OCI-LY1 (cell line): ENCODE results near the gene RAB11B.
"Not testable (repeated sequence)": the region's sequence is repeated elsewhere in the genome, so short reads cannot be mapped to it uniquely, and the experiment has no call there.

ENCODE experiments used
- H2AFZ ChIP-seq: fragments of 200-600 bp; sonication (generic), shearing (Covaris generic); 2 replicates; pipeline ENCODE4 v1.6.0; 2014; ENCODE audit warnings: antibody characterized with exemption, mild to moderate bottlenecking, low read length
- H3F3A ChIP-seq: fragments of 200-600 bp; sonication (generic), shearing (Covaris generic); 2 replicates; pipeline ENCODE4 v1.6.0; 2014; ENCODE audit warnings: mild to moderate bottlenecking, antibody characterized with exemption, low read length, moderate library complexity; ENCODE audit not compliant: insufficient read depth
- H3K27ac ChIP-seq: fragments of 200-600 bp; sonication (generic); 2 replicates; pipeline ENCODE4 v1.5.1; 2014; ENCODE audit warnings: low read length, mixed run types, mild to moderate bottlenecking, low read depth; ENCODE audit not compliant: poor library complexity, severe bottlenecking
- H3K27me3 ChIP-seq: fragments of 200-600 bp; sonication (generic); 2 replicates; pipeline ENCODE4 v1.6.0; 2014; ENCODE audit warnings: antibody characterized with exemption, mild to moderate bottlenecking, low read length, moderate library complexity; ENCODE audit not compliant: insufficient read depth
- H3K36me3 ChIP-seq: fragments of 200-600 bp; sonication (generic); 2 replicates; pipeline ENCODE4 v1.6.1; 2014; ENCODE audit warnings: mild to moderate bottlenecking, antibody characterized with exemption, low read length, moderate library complexity, mixed read lengths; ENCODE audit not compliant: insufficient read depth
- H3K4me1 ChIP-seq: fragments of 200-600 bp; sonication (generic); 2 replicates; pipeline ENCODE4 v1.5.1; 2014; ENCODE audit warnings: mild to moderate bottlenecking, low read length, moderate library complexity; ENCODE audit not compliant: insufficient read depth, severe bottlenecking
- H3K4me2 ChIP-seq: fragments of 200-600 bp; sonication (generic), shearing (Covaris generic); 2 replicates; pipeline ENCODE4 v1.6.1; 2014; ENCODE audit warnings: low read length
- H3K4me3 ChIP-seq: fragments of 200-600 bp; sonication (generic); 2 replicates; pipeline ENCODE4 v1.5.1; 2014; ENCODE audit warnings: low read length, low read depth, mild to moderate bottlenecking, mixed read lengths; ENCODE audit not compliant: poor library complexity, severe bottlenecking
- H3K79me2 ChIP-seq: fragments of 200-600 bp; shearing (Covaris generic); 2 replicates; pipeline ENCODE4 v1.6.1; 2016; ENCODE audit warnings: mixed run types, low read length, mixed read lengths; ENCODE audit not compliant: insufficient read depth
- H3K9ac ChIP-seq: fragments of 200-600 bp; sonication (generic), shearing (Covaris generic); 2 replicates; pipeline ENCODE4 v1.6.1; 2014; ENCODE audit warnings: mild to moderate bottlenecking, low read length, mixed read lengths
- H3K9me2 ChIP-seq: fragments of 200-600 bp; sonication (generic), shearing (Covaris generic); 2 replicates; pipeline ENCODE4 v1.6.1; 2014; ENCODE audit warnings: low read depth, mild to moderate bottlenecking, low read length, mixed read lengths
- H3K9me3 ChIP-seq: fragments of 200-600 bp; shearing (Covaris generic); 2 replicates; pipeline ENCODE4 v1.6.1; 2014; ENCODE audit warnings: low read length, mixed read lengths
- H4K20me1 ChIP-seq: fragments of 200-600 bp; sonication (generic), shearing (Covaris generic); 2 replicates; pipeline ENCODE4 v1.6.0; 2016; ENCODE audit warnings: mild to moderate bottlenecking, low read length; ENCODE audit not compliant: insufficient read depth
- EZH2 ChIP-seq: fragments of 200-600 bp; sonication (generic), shearing (Covaris generic); IDR thresholded peaks from 2 replicates; pipeline ENCODE4 v1.8.0; 2017; ENCODE audit warnings: borderline replicate concordance, mixed run types, mild to moderate bottlenecking, antibody characterized with exemption, low read length, moderate library complexity, mixed read lengths
- TF ChIP-seq, protein P1 (sequence below): fragments of 200-600 bp; sonication (generic), shearing (Covaris generic); IDR thresholded peaks from 2 replicates; pipeline ENCODE4 v1.5.1; 2017; ENCODE audit warnings: mild to moderate bottlenecking, antibody characterized with exemption, low read length, moderate library complexity, mixed read lengths

RAB11B gene

DNA sequence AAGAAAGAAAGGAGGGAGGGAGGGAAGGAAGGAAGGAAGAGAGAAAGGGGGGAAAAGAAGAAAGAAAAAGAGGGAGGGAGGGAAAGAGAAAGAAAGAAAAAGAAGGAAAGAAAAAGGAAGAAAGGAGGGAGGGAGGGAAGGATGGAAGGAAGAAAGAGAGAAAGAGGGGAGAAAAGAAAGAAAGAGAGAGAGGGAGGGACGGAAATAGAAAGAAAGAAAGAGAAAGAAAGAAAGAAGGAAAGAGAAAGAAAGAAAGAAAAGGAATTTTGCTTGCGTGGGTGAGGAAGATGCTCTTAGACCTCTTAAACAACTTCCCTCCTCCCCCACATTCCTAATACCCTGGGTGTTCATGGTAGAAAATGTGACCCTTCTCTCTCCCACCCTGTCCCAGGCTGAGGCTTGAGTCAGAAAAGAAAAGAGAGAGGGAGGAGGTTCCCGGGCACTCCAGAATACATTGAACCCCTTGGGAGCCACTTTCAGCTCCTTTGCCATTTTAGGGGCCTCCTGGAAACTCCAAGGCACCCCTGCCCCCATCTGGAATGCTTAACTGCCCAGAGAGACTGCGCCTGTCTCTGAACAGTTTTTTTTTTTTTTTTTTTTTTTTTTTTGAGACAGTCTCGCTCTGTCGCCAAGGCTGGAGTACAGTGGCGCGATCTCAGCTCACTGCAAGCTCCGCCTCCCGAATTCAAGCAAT is 37.9 kb upstream of the RAB11B start:
- H3K9ac ChIP-seq = no peak overlapping the region
- H3K9me3 ChIP-seq = peaks cover 7% of the 10 kb centered on the region; the same call in 1 of the 2 replicates
- H3K79me2 ChIP-seq = no peaks in the 10 kb centered on the region
- H3K4me1 ChIP-seq = no peaks in the 10 kb centered on the region
- H3K27me3 ChIP-seq = peaks cover 10% of the 10 kb centered on the region; the same call in 1 of the 2 replicates
- no peak for TF ChIP-seq EZH2
- TF ChIP-seq, protein P1, sequence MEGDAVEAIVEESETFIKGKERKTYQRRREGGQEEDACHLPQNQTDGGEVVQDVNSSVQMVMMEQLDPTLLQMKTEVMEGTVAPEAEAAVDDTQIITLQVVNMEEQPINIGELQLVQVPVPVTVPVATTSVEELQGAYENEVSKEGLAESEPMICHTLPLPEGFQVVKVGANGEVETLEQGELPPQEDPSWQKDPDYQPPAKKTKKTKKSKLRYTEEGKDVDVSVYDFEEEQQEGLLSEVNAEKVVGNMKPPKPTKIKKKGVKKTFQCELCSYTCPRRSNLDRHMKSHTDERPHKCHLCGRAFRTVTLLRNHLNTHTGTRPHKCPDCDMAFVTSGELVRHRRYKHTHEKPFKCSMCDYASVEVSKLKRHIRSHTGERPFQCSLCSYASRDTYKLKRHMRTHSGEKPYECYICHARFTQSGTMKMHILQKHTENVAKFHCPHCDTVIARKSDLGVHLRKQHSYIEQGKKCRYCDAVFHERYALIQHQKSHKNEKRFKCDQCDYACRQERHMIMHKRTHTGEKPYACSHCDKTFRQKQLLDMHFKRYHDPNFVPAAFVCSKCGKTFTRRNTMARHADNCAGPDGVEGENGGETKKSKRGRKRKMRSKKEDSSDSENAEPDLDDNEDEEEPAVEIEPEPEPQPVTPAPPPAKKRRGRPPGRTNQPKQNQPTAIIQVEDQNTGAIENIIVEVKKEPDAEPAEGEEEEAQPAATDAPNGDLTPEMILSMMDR = no peak
- no peak overlapping the region for H3K27ac ChIP-seq
- H3F3A ChIP-seq = no peaks in the 10 kb centered on the region
- H2AFZ ChIP-seq = no peak overlapping the region
- H3K36me3 ChIP-seq = no peaks in the 10 kb centered on the region; the same call in 1 of the 2 replicates
- H3K9me2 ChIP-seq = no peaks in the 10 kb centered on the region
- no peaks in the 10 kb centered on the region for H4K20me1 ChIP-seq
- H3K4me3 ChIP-seq = no peak overlapping the region
- no peak overlapping the region for H3K4me2 ChIP-seq

DNA sequence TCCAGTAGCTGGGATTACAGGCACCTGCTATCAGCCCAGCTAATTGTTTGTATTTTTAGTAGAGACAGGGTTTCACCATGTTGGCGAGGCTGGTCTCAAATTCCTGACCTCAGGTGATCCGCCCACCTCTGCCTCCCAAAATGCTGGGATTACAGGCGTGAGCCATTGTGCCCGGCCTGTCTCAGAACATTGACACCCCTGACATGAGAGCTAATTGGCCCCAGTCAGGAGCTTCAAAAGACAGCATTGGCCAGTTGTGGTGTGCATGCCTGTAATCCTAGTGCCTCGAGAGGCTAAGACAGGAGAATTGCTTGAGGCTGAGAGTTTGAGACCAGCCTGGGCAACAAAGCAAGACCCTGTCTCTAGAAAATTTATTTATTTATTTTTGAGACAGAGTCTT is 37.3 kb upstream of the RAB11B start:
- H2AFZ ChIP-seq, H3F3A ChIP-seq, H3K27me3 ChIP-seq, H3K79me2 ChIP-seq, H3K9me3 ChIP-seq, H4K20me1 ChIP-seq, H3K9me2 ChIP-seq, H3K4me2 ChIP-seq, H3K4me1 ChIP-seq, H3K9ac ChIP-seq, H3K27ac ChIP-seq, H3K4me3 ChIP-seq, H3K36me3 ChIP-seq: not testable (repeated sequence)

DNA sequence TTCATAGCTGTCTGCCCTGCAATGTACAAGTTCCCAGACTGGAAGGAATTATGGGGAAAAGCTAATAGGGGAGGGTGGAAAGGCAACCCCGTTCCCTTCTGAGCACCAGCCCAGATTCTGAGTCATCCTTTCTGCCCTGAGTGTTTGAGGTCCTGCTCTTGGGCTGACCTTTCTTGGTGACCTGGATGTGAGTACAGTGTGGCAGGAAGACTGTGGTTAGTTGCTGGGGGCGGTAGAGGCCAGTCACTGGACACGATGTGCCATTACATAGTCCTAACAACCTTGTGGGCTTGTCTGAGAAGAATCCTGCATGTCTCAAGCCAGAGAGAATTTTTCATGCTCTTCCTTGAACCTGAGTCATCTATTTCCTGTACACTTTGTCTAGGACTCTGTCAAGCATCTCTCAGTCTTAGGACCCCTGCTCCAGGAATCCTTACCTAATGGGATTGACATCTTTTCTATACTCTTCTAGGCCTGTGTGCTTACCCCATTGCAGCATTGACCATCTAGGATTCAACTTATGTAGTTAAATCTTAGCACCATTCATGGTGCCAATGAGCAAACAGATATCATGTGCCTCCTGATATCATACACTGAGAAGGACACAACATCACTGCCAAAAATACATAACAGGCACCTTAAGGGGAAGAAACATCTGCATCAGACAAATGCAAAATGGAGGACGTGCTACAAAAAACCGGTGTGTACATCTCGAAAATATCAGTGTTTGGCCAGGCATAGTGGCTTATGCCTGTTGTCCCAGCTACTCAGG is 34.3 kb upstream of the RAB11B start:
- Histone ChIP-seq H3F3A (no peaks in the 10 kb centered on the region), H3K27ac (no peak overlapping the region), H3K9ac (no peak overlapping the region), H3K4me2 (no peak overlapping the region), H3K4me3 (no peak overlapping the region), H4K20me1 (no peaks in the 10 kb centered on the region), H3K27me3 (peaks cover 10% of the 10 kb centered on the region; the same call in 1 of the 2 replicates), H3K79me2 (no peaks in the 10 kb centered on the region), H3K9me3 (peaks cover 7% of the 10 kb centered on the region; the same call in 1 of the 2 replicates), H3K4me1 (no peaks in the 10 kb centered on the region), H3K9me2 (no peaks in the 10 kb centered on the region), H3K36me3 (no peaks in the 10 kb centered on the region; the same call in 1 of the 2 replicates), H2AFZ (no peak overlapping the region)
- TF ChIP-seq, protein P1 = no peak
- no peak for TF ChIP-seq EZH2
